HEK293T (cell line): Measurements from ENCODE around the gene BCL11A.

Source experiments
- FOXM1 ChIP-seq: fragments of 450-650 bp; IDR thresholded peaks from 2 replicates; pipeline ENCODE4 v1.6.1; 2017; ENCODE audit warnings: mild to moderate bottlenecking, borderline replicate concordance
- PKNOX1 ChIP-seq: fragments of 450-650 bp; IDR thresholded peaks from 2 replicates; pipeline ENCODE4 v1.6.1; 2016
- SUZ12 ChIP-seq: fragments of 450-650 bp; IDR thresholded peaks from 2 replicates; pipeline ENCODE4 v1.6.1; 2016; ENCODE audit warnings: mild to moderate bottlenecking

- no peak for TF ChIP-seq PKNOX1
- TF ChIP-seq FOXM1: no peak
- no peak for TF ChIP-seq SUZ12
Observed at GRCh38 chr2:60507211-60507965, 46.1 kb downstream of the BCL11A start.
